HepG2 (cell line): ENCODE results near the gene CXorf38. TPM values are rescaled to one million over a fixed set of nuclear protein-coding genes. Genes with fewer than 3 reads are reported as not detected.

ENCODE experiments used
- ATAC-seq: fragments of 200-7000 bp; cut with Tn5 transposase; 3 replicates; pipeline ENCODE4 v1.9.1; 2020; ENCODE audit warnings: mild to moderate bottlenecking, moderate library complexity
- BruUV-seq: library from RNA; stranded (reverse); fragments of 400-500 nt; replicated peaks from 2 replicates; lab custom pipeline; 2021; lab: Mats Ljungman, UMichigan
- CTCF ChIA-PET: fragments of 300-600 bp; formaldehyde crosslinking; extraction: SDS; loops from one replicate; lab custom pipeline; 2021; ENCODE audit warnings: low total read pairs, inconsistent platforms, low intra/inter-chr PET ratio; lab: Yijun Ruan, JAX
- POLR2A ChIA-PET: fragments of 350-600 bp; sonication (Branson Sonifier 250); formaldehyde crosslinking; loops from one replicate; lab custom pipeline; 2020; ENCODE audit warnings: antibody characterized with exemption, inconsistent platforms; lab: Yijun Ruan, JAX
- DNase-seq: peaks from one replicate; pipeline ENCODE4 v3.0.0-alpha.2; 2015; ENCODE audit warnings: low spot score
- FAIRE-seq: peaks from 3 replicates; lab custom pipeline; 2011; peaks lifted over from hg19 to GRCh38; lab: Jason Lieb, UNC
- H2AFZ ChIP-seq: one replicate; pipeline ENCODE4 v1.6.1; 2011; ENCODE audit warnings: low read length, inconsistent platforms
- H3K27ac ChIP-seq: fragments of 300-600 bp; 3 replicates; pipeline ENCODE4 v1.8.0; 2011; ENCODE audit warnings: mixed run types, mild to moderate bottlenecking, mixed read lengths, low read length, inconsistent platforms; ENCODE audit not compliant: insufficient read depth; ENCODE audit errors: extremely low read length
- H3K27me3 ChIP-seq, 2 experiments: fragments of 200-600 bp in 1 of 2; 2 replicates in 1 of 2; 3 replicates in 1 of 2; pipeline versions ENCODE4 v1.6.0 to v1.8.0; 2011; ENCODE audit warnings: low read length in 2 of 2, mild to moderate bottlenecking in 2 of 2, moderate library complexity in 2 of 2, inconsistent platforms in 1 of 2; ENCODE audit not compliant: insufficient read depth in 2 of 2, control insufficient read depth in 1 of 2
- H3K36me3 ChIP-seq, 2 experiments: fragments of 200-600 bp in 1 of 2; replicated peaks in 1 of 2; 2 replicates in 1 of 2; 3 replicates in 1 of 2; pipeline versions ENCODE4 v1.5.1 to v1.8.0; 2011; ENCODE audit warnings: low read length in 2 of 2, inconsistent platforms in 1 of 2; ENCODE audit not compliant: insufficient read depth in 2 of 2, control insufficient read depth in 1 of 2
- H3K4me1 ChIP-seq: 2 replicates; pipeline ENCODE4 v1.5.1; 2012; ENCODE audit warnings: low read length, inconsistent platforms; ENCODE audit not compliant: insufficient read depth
- H3K4me2 ChIP-seq: 2 replicates; pipeline ENCODE4 v1.6.0; 2011; ENCODE audit warnings: low read depth, low read length, inconsistent platforms
- H3K4me3 ChIP-seq, 3 experiments: fragments of 200-600 bp in 1 of 3; sonication (generic), shearing (Covaris generic) in 1 of 3; replicated peaks in 1 of 3; 2 replicates each; pipeline ENCODE4 v1.5.1; 2011 to 2016; ENCODE audit warnings: low read length in 3 of 3, inconsistent platforms in 2 of 3, low read depth in 2 of 3, mild to moderate bottlenecking in 2 of 3, control low read depth in 1 of 3, mixed read lengths in 1 of 3; ENCODE audit not compliant: insufficient read depth in 1 of 3
- H3K79me2 ChIP-seq: one replicate; pipeline ENCODE4 v1.6.1; 2011; ENCODE audit warnings: low read length, inconsistent platforms; ENCODE audit not compliant: insufficient read depth
- H3K9ac ChIP-seq: 2 replicates; pipeline ENCODE4 v1.6.0; 2011; ENCODE audit warnings: mild to moderate bottlenecking, low read depth, low read length, inconsistent platforms; ENCODE audit not compliant: insufficient read depth
- H3K9me3 ChIP-seq: 2 replicates; pipeline ENCODE4 v1.5.1; 2012; ENCODE audit warnings: mild to moderate bottlenecking, low read length
- H4K20me1 ChIP-seq: 2 replicates; pipeline ENCODE4 v1.6.0; 2011; ENCODE audit warnings: inconsistent platforms, mild to moderate bottlenecking, low read length, moderate library complexity; ENCODE audit not compliant: insufficient read depth
- AKNA ChIP-seq: sonication (generic); formaldehyde crosslinking; IDR thresholded peaks from 2 replicates; pipeline ENCODE4 v1.4.0; 2020; ENCODE audit warnings: missing genetic modification reagents, borderline replicate concordance
- E2F2 ChIP-seq: sonication (generic); formaldehyde crosslinking; IDR thresholded peaks from 2 replicates; pipeline ENCODE4 v1.4.0; 2020; ENCODE audit warnings: missing genetic modification reagents, borderline replicate concordance
- HINFP ChIP-seq: sonication (generic); formaldehyde crosslinking; IDR thresholded peaks from 2 replicates; pipeline ENCODE4 v1.4.0; 2020; ENCODE audit warnings: low read depth, mild to moderate bottlenecking, missing genetic modification reagents
- HNRNPH1 ChIP-seq: fragments of 200-400 bp; formaldehyde crosslinking; optimal IDR thresholded peaks from 2 replicates; pipeline ENCODE3; 2017; ENCODE audit warnings: mild to moderate bottlenecking, low read depth, low read length
- RFX5 ChIP-seq: IDR thresholded peaks from 2 replicates; pipeline ENCODE4 v1.6.1; 2011; ENCODE audit warnings: low read depth, low read length, improper control_type of control experiment
- U2AF2 ChIP-seq: fragments of 200-400 bp; formaldehyde crosslinking; IDR thresholded peaks from 2 replicates; pipeline ENCODE4 v1.6.1; 2017; ENCODE audit warnings: low read depth, mild to moderate bottlenecking, low read length
- ZBTB39 ChIP-seq: sonication (generic); formaldehyde crosslinking; IDR thresholded peaks from 2 replicates; pipeline ENCODE4 v1.5.0; 2020; ENCODE audit warnings: missing genetic modification reagents
- ZFYVE20 ChIP-seq: sonication (generic); formaldehyde crosslinking; IDR thresholded peaks from 2 replicates; pipeline ENCODE4 v1.8.0; 2023; ENCODE audit warnings: low read depth, mild to moderate bottlenecking, moderate library complexity, missing genetic modification reagents, borderline replicate concordance
- ZNF513 ChIP-seq: sonication (generic); formaldehyde crosslinking; conservative IDR thresholded peaks from 2 replicates; pipeline ENCODE4 v1.5.0; 2020; ENCODE audit warnings: missing genetic modification reagents
- WGBS: methylation state at CpG from one replicate; pipeline ENCODE4 v1.1.6; 2017; ENCODE audit warnings: low lambda C conversion rate; 5-methylcytosine and 5-hydroxymethylcytosine counted together
- in situ Hi-C: cut with HindIII; loops from 2 replicates; pipeline ENCODE4 v1.10.0; 2017; ENCODE audit warnings: low pct_unique_long_range_greater_than_20kb; ENCODE audit not compliant: extremely low pct_ligation_motif_present
- intact Hi-C: fragments of 100-400 bp; cut with micrococcal nuclease; formaldehyde crosslinking; loops from one replicate; pipeline ENCODE4 v1.10.0; 2022; ENCODE audit not compliant: unreplicated experiment
- polyA plus RNA-seq, 8 experiments: library from polyadenylated mRNA; depleted of rRNA in 3 of 8; stranded (reverse) in 7 of 8; unstranded in 1 of 8; fragments of >200 nt; fragmentation: Illumina TruSeq in 4 of 8; extraction: Trizol in 4 of 8; gene quantifications; 2 replicates each; pipeline versions ENCODE4 v1.2.1 to v1.2.3, GENCODE V29; 2011 to 2016; ENCODE audit warnings: low read depth in 4 of 8, missing spikeins in 1 of 8, mixed read lengths in 1 of 8; ENCODE audit not compliant: insufficient read depth in 1 of 8
- total RNA-seq, 5 experiments: library from RNA; depleted of rRNA; stranded (reverse); fragments of >200 nt; fragmentation: Illumina TruSeq; extraction: Trizol; gene quantifications; 2 replicates each; pipeline ENCODE4 v1.2.3, GENCODE V29; 2016; ENCODE audit warnings: low read depth in 1 of 5

Gene CXorf38
- total and polyA plus RNA-seq, 2 of the 13 experiments (the other 11 are each of a cell fraction or from before 2014, with no cell fraction given) = 4.6 to 6.7 TPM

- H3K36me3 ChIP-seq = 0 out of 5 replicates have a peak, but pooled peaks cover 0 to 6% of the 10 kb centered on the region in 2 experiments
- intact Hi-C loops (loop anchor here (10.0 kb wide), 2 partner anchors 59 to 99 kb away; partner anchors contain the start of gene ATP6AP2), in situ Hi-C loops (no loop called here)
- FAIRE-seq (no peak), ATAC-seq (no peak), DNase-seq (no peak)
- no peaks in the 10 kb centered on the region for H3K27me3 ChIP-seq
- no peak overlapping the region for H3K9ac ChIP-seq
- BruUV-seq = no TSS peak
- peaks cover 24% of the 10 kb centered on the region for H3K79me2 ChIP-seq
- POLR2A ChIA-PET = no interaction called here
- no peak overlapping the region for H2AFZ ChIP-seq
- CTCF ChIA-PET = no interaction called here
- peak overlapping the region; percentile 52; the same call in 1 of the 2 replicates for H3K4me2 ChIP-seq
- WGBS = 86% methylated on average over 5 of the region's 5 CpGs
- H3K4me1 ChIP-seq = peaks cover 11% of the 10 kb centered on the region
- no peaks in the 10 kb centered on the region for H4K20me1 ChIP-seq
- no peaks in the 10 kb centered on the region for H3K9me3 ChIP-seq
- no peak overlapping the region for H3K27ac ChIP-seq
- H3K4me3 ChIP-seq = no peak overlapping the region
- TF ChIP-seq RFX5 (no peak), ZFYVE20 (no peak), ZNF513 (no peak), HINFP (no peak), HNRNPH1 (no peak), E2F2 (CRISPR knock-in tag) (no peak), U2AF2 (no peak), ZBTB39 (CRISPR knock-in tag) (no peak), AKNA (CRISPR knock-in tag) (no peak)
Observed at GRCh38 chrX:40644176-40644575, 3.2 kb downstream of the CXorf38 start.
